Tibial nerve (tissue), 4 donors: ENCODE measurements around the gene CYP2D6. TPM values are rescaled to one million over a fixed set of nuclear protein-coding genes. Genes with fewer than 3 reads are reported as not detected.

Experiments
- DNase-seq, 2 donors: peaks; one replicate each; pipeline ENCODE4 v3.0.0-alpha.2; 2019; ENCODE audit warnings: low spot score in 2 of 2
- H3K27ac ChIP-seq, 4 donors: fragments of 200-600 bp; sonication (generic) in 3 of 4; one replicate each; pipeline ENCODE4 v1.5.1; 2017 to 2019; ENCODE audit warnings: mild to moderate bottlenecking in 1 of 4
- H3K27me3 ChIP-seq, 2 donors: fragments of 200-600 bp; sonication (generic) in 1 of 2; one replicate each; pipeline versions ENCODE4 v1.5.1 to v1.6.0; 2017 to 2019
- H3K36me3 ChIP-seq, 3 donors: fragments of 200-600 bp; sonication (generic); one replicate each; pipeline ENCODE4 v1.5.1; 2018 to 2019
- H3K4me1 ChIP-seq, 4 donors: fragments of 200-600 bp; sonication (generic) in 3 of 4; one replicate each; pipeline ENCODE4 v1.5.1; 2017 to 2019
- H3K4me3 ChIP-seq, 4 donors: fragments of 200-600 bp; sonication (generic) in 3 of 4; one replicate each; pipeline ENCODE4 v1.5.1; 2017 to 2019; ENCODE audit warnings: mild to moderate bottlenecking in 1 of 4, moderate library complexity in 1 of 4
- H3K9me3 ChIP-seq, 4 donors: fragments of 200-600 bp; sonication (generic) in 3 of 4; one replicate each; pipeline ENCODE4 v1.5.1; 2017 to 2019
- CTCF ChIP-seq, 5 experiments: fragments of 200-600 bp in 3 of 5; fragments of 450-650 bp in 2 of 5; sonication (generic) in 3 of 5; IDR thresholded peaks; one replicate each; pipeline ENCODE4 v1.5.1; 2016 to 2019; ENCODE audit warnings: antibody characterized with exemption in 5 of 5, mild to moderate bottlenecking in 3 of 5, moderate library complexity in 2 of 5
- EP300 ChIP-seq, 2 donors: sonication (generic); formaldehyde crosslinking; IDR thresholded peaks; one replicate each; pipeline ENCODE4 v1.6.1; 2017; ENCODE audit warnings: antibody characterized with exemption in 2 of 2, mild to moderate bottlenecking in 1 of 2
- POLR2A ChIP-seq, 2 donors: fragments of 450-650 bp; IDR thresholded peaks; one replicate each; pipeline ENCODE4 v1.6.1; 2017; ENCODE audit warnings: antibody characterized with exemption in 2 of 2, mild to moderate bottlenecking in 2 of 2, moderate library complexity in 2 of 2
- whole genome bisulfite sequencing, 2 donors: methylation state at CpG; one replicate each; pipeline ENCODE4 v1.1.5; 2018; 5-methylcytosine and 5-hydroxymethylcytosine counted together
- total RNA-seq, 4 donors: library from RNA; depleted of rRNA; stranded (reverse); fragments of >200 nt; gene quantifications; one replicate each; pipeline ENCODE4 v1.1.0, GENCODE V29; 2016

Gene CYP2D6
- total RNA-seq, 4 donors from 2014 or later, result 0.30 to 1.1 (median 0.61) TPM

DNA sequence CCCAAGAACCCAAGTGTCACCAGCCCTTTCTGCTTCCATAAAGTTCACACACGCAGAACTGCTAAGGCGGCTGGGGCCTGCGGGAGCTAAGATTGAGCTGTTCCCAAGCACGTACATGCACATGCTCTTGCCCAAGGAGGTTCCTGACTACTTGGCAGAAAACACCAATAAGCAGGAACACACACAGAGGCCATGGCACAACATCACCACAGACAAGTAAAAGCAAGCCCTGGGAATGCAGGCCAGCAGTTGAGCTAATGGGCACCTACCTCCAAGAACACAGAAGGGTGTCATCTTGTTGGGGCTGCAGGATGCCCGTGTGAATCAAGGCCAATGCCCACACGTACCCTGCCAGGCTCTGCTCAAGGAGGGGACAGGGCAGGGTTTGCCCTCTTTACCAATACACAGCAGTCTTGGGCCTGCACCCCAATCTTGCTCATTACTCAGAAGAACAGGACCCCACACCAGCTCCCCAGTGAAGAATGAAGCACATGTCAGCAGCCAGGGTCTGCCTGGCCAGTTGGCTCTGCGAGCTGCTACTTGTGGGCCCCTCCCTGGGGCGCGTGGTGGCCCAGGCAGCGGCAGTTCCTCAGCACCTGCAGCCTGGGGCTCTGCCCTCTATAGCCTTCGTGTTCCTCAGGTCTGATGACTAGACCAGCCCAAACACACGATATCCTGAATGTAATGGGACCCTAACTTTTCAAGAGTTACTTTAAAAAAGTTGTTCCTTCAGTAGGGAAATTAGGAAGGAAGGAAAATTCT, 32.3 kb upstream of the CYP2D6 start:
- peaks cover 0 to 55% (median 0%) of the 10 kb centered on the region in 3 donors for H3K36me3 ChIP-seq
- no peak for DNase-seq
- H3K27me3 ChIP-seq, result no peaks in the 10 kb centered on the region
- H3K27ac ChIP-seq, result no peak overlapping the region
- H3K4me3 ChIP-seq, result no peak overlapping the region
- no peaks in the 10 kb centered on the region for H3K4me1 ChIP-seq
- WGBS, 2 donors, result 94 to 98% methylated on average over 11 to 12 of the region's 12 CpGs
- no peaks in the 10 kb centered on the region for H3K9me3 ChIP-seq
- no peak for TF ChIP-seq CTCF (IDR thresholded peaks at IDR 0.05)
- no peak for TF ChIP-seq EP300 (IDR thresholded peaks at IDR 0.05)
- no peak for TF ChIP-seq POLR2A (IDR thresholded peaks at IDR 0.05)

DNA sequence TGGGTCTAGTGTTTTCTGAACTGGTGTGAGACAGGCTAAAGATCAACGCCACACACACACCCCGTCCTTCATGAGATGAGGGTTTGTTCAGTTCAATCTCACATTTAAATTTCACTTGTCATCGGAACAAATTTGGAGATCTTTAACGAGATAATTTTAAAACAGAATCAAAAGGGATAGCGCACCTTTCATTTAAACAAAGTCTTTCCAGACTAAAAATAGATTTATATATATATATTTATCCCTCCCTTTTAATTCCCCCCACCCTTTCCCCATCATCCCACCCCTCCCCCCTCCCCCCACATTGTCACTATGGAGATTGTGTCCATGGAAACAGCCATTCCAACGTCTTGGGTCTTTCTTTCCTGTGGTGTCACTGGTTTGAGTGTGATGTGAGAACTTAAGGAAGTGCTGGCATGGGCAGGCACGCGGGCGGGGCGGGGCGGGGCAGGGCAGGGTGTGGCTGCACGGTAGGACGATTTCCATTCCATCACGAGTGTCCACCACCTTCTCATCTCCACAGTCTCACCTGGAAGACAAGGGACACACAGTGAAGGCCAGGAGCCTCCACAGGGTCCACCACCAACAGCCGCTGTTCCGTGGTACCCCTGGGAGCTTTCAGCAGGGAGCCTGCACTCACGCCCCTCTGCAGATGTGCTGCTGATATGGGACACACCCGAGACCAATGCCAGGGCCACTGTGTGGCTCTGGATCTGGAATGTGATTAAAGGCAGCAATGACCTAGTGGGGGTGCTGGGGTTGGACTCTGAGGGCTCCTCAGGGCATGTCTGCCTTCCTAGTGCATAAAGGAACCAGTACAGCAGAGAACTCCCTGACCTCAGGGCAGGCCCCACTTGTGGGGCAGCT, 30.5 kb upstream of the CYP2D6 start:
- TF ChIP-seq POLR2A (IDR thresholded peaks at IDR 0.05) (no peak), EP300 (IDR thresholded peaks at IDR 0.05) (no peak), CTCF (IDR thresholded peaks at IDR 0.05) (no peak)
- WGBS, 2 donors, result 77 to 78% methylated on average over 17 to 18 of the region's 18 CpGs
- Histone ChIP-seq H3K36me3 (peaks cover 0 to 56% (median under 1%) of the 10 kb centered on the region in 3 donors), H3K9me3 (no peaks in the 10 kb centered on the region), H3K27ac (no peak overlapping the region), H3K4me1 (no peaks in the 10 kb centered on the region), H3K27me3 (no peaks in the 10 kb centered on the region), H3K4me3 (no peak overlapping the region)
- DNase-seq, result no peak

GRCh38 chr22:42160251-42160650, 29.6 kb upstream of the CYP2D6 start:
- Histone ChIP-seq H3K9me3 (no peaks in the 10 kb centered on the region), H3K4me1 (no peaks in the 10 kb centered on the region), H3K27ac (no peak overlapping the region), H3K4me3 (no peak overlapping the region), H3K36me3 (peaks cover 0 to 60% (median 4%) of the 10 kb centered on the region in 3 donors), H3K27me3 (no peaks in the 10 kb centered on the region)
- DNase-seq, result no peak
- TF ChIP-seq POLR2A (IDR thresholded peaks at IDR 0.05), result no peak
- no peak for TF ChIP-seq EP300 (IDR thresholded peaks at IDR 0.05)
- no peak for TF ChIP-seq CTCF (IDR thresholded peaks at IDR 0.05)
- WGBS, 2 donors, result 53 to 54% methylated on average over 4 of the region's 4 CpGs

DNA sequence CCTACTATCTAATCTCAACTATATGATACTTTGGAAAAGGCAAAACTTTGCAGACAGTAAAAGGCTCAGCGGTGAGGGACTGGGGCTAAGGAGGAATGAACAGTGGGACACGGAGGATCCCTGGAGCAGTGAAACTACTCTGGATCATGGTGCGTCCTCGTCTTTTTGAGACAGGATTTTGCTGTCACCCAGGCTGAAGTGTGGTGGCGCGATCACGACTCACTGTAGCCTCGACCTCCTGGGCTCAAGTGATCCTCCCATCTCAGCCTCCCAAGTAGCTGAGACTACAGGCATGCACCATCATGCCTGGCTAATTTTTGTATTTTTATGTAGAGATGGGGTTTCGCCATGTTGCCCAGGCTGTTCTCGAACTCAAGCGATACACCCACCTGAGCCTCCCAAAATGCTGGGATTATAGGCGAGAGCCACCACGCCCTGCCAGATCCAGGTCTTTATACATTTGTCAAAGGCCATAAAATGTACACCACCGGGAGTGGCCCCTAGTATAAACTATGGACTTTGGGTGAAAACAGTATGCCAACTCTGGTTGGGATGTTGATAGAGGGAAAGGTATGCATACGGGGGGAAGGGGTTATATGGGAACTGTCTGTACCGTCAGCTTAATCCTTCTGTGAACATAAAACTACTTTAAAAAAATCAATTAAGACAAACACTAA, 28.0 kb upstream of the CYP2D6 start:
- no peaks in the 10 kb centered on the region for H3K4me1 ChIP-seq
- H3K4me3 ChIP-seq, result no peak overlapping the region
- H3K36me3 ChIP-seq, result peaks cover 0 to 64% (median 4%) of the 10 kb centered on the region in 3 donors
- 90 to 91% methylated on average over 16 of the region's 16 CpGs for WGBS, 2 donors
- H3K27ac ChIP-seq, result no peak overlapping the region
- TF ChIP-seq POLR2A (IDR thresholded peaks at IDR 0.05) (no peak), EP300 (IDR thresholded peaks at IDR 0.05) (no peak)
- no peak for DNase-seq
- no peaks in the 10 kb centered on the region for H3K9me3 ChIP-seq
- no peaks in the 10 kb centered on the region for H3K27me3 ChIP-seq

DNA sequence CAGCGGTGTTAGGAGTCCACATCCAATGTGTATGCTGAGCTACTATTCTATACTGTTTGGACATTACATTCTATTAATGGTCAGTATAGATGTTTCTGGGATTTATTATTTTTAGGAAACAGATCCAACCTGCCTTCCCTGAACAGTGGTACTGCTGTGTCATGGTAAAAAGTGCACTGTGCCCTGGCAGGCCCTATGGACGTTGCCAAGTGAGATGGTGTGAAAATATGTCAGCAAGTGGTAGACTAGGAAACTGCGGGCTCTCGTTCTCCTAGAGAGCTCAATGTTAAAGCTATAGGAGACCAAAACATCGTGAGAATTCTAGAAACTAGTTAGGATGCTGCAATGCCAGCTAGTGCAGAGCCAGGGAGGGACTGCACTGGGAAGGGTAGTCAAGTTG, 26.0 kb upstream of the CYP2D6 start:
- 73 to 80% methylated on average over 5 of the region's 5 CpGs for WGBS, 2 donors
- Histone ChIP-seq H3K36me3 (peaks cover 0 to 47% (median 4%) of the 10 kb centered on the region in 3 donors), H3K9me3 (no peaks in the 10 kb centered on the region), H3K4me3 (no peak overlapping the region), H3K27me3 (no peaks in the 10 kb centered on the region), H3K4me1 (no peaks in the 10 kb centered on the region), H3K27ac (no peak overlapping the region)
- no peak for DNase-seq
- TF ChIP-seq CTCF (IDR thresholded peaks at IDR 0.05), result no peak
- no peak for TF ChIP-seq POLR2A (IDR thresholded peaks at IDR 0.05)
